H1 (cell line): ENCODE measurements around the gene RPLP2. TPM values are rescaled to one million over a fixed set of nuclear protein-coding genes. Genes with fewer than 3 reads are reported as not detected.

Source experiments
- ATF2 ChIP-seq: IDR thresholded peaks from 2 replicates; pipeline ENCODE4 v1.6.1; 2012; ENCODE audit warnings: low read length, inconsistent platforms
- BACH1 ChIP-seq: IDR thresholded peaks from 2 replicates; pipeline ENCODE4 v1.6.1; 2012; ENCODE audit warnings: low read length, improper control_type of control experiment
- HDAC2 ChIP-seq, 2 experiments: fragments of 300-600 bp in 1 of 2; sonication (generic) in 1 of 2; IDR thresholded peaks; 2 replicates each; pipeline ENCODE4 v1.6.1; 2011 to 2012; ENCODE audit warnings: low read depth in 2 of 2, low read length in 2 of 2, mild to moderate bottlenecking in 2 of 2, moderate library complexity in 2 of 2, borderline replicate concordance in 1 of 2, inconsistent platforms in 1 of 2
- KDM1A ChIP-seq: fragments of 200-600, 300-600 bp; sonication (generic); IDR thresholded peaks from 2 replicates; pipeline ENCODE4 v1.7.1; 2016; ENCODE audit warnings: mild to moderate bottlenecking, low read length, borderline replicate concordance
- PHF8 ChIP-seq: fragments of 200-600 bp; sonication (generic); conservative IDR thresholded peaks from 2 replicates; pipeline ENCODE4 v1.7.1; 2012; ENCODE audit warnings: low read depth, mild to moderate bottlenecking, inconsistent platforms, low read length, moderate library complexity
- RAD21 ChIP-seq, 2 experiments: IDR thresholded peaks in 1 of 2; conservative IDR thresholded peaks in 1 of 2; 2 replicates each; pipeline ENCODE4 v1.6.1; 2011; ENCODE audit warnings: low read depth in 2 of 2, low read length in 2 of 2, improper control_type of control experiment in 1 of 2, inconsistent platforms in 1 of 2, mild to moderate bottlenecking in 1 of 2, moderate library complexity in 1 of 2
- RNF2 ChIP-seq: fragments of 200-900, 300-1000 bp; sonication (generic); IDR thresholded peaks from 2 replicates; pipeline ENCODE4 v1.7.1; 2016; ENCODE audit warnings: borderline replicate concordance, low read depth, mild to moderate bottlenecking, antibody characterized with exemption, low read length; ENCODE audit not compliant: poor library complexity, severe bottlenecking; ENCODE audit errors: missing control alignments
- SIN3A ChIP-seq, 2 experiments: IDR thresholded peaks in 1 of 2; conservative IDR thresholded peaks in 1 of 2; 2 replicates each; pipeline ENCODE4 v1.6.1; 2011 to 2012; ENCODE audit warnings: low read length in 2 of 2, improper control_type of control experiment in 1 of 2, low read depth in 1 of 2, mild to moderate bottlenecking in 1 of 2
- SIRT6 ChIP-seq: IDR thresholded peaks from one replicate; pipeline ENCODE4 v1.7.1; 2012; ENCODE audit warnings: low read length, inconsistent platforms
- SIX5 ChIP-seq: IDR thresholded peaks from 2 replicates; pipeline ENCODE4 v1.6.1; 2011; ENCODE audit warnings: mild to moderate bottlenecking, low read depth, low read length
- TAF1 ChIP-seq: IDR thresholded peaks from 2 replicates; pipeline ENCODE4 v1.6.1; 2011; ENCODE audit warnings: mild to moderate bottlenecking, low read depth, low read length
- TBP ChIP-seq: IDR thresholded peaks from 2 replicates; pipeline ENCODE4 v1.6.1; 2011; ENCODE audit warnings: low read depth, low read length, improper control_type of control experiment
- polyA plus RNA-seq, 7 experiments: library from polyadenylated mRNA; depleted of rRNA in 3 of 7; stranded (reverse) in 5 of 7; unstranded in 2 of 7; fragments of >200 nt in 5 of 7; fragments of 200-250 nt in 2 of 7; gene quantifications; 1 replicate in 5 of 7; 2 replicates in 1 of 7; 4 replicates in 1 of 7; pipeline versions ENCODE4 v1.2.1 to v1.2.3, GENCODE V29; 2011 to 2013; ENCODE audit warnings: missing spikeins in 2 of 7, mixed read lengths in 2 of 7
- total RNA-seq: library from RNA; stranded (reverse); fragmentation: NEBNext Ultra II Directional; extraction: Animal tissue kit (Norgen Biotek cat#: 25700); gene quantifications from 2 replicates; pipeline ENCODE4 v1.2.1, GENCODE V29; 2021

The RPLP2 gene
- total and polyA plus RNA-seq, 2 of the 8 experiments (the other 6 are each of a cell fraction or from before 2014, with no cell fraction given): 1,789 to 2,106 TPM

GRCh38 chr11:829847-830294 is 20.1 kb downstream of the RPLP2 start (continued):
- TF ChIP-seq ATF2 (no peak), TBP (0 out of 2 replicates have a peak, but pooled peaks have one; percentile 27), RNF2 (no peak), HDAC2 (IDR thresholded peaks at IDR 0.05; ENCODE audit: borderline replicate concordance in 1 of 2, low read depth in 2 of 2, low read length in 2 of 2) (0 out of 4 replicates have a peak, but pooled peaks of 1 of the 2 experiments have one; percentile 4), SIX5 (no peak), RAD21 (IDR thresholded peaks at IDR 0.05 in 1 of 2, conservative IDR thresholded peaks at IDR 0.05 in 1 of 2; ENCODE audit: low read depth in 2 of 2, low read length in 2 of 2) (no peak), TAF1 (0 out of 2 replicates have a peak, but pooled peaks have one; percentile 35), PHF8 (0 out of 2 replicates have a peak, but pooled peaks have one; percentile 16), BACH1 (no peak), KDM1A (no peak), SIRT6 (no peak), SIN3A (conservative IDR thresholded peaks at IDR 0.05 in 1 of 2, IDR thresholded peaks at IDR 0.05 in 1 of 2; ENCODE audit: low read depth in 1 of 2, low read length in 2 of 2) (0 out of 4 replicates have a peak, but pooled peaks of 1 of the 2 experiments have one; percentile 6)
